CD4-positive, alpha-beta memory T cell (primary cell): ENCODE data around the gene RNF214. TPM values are rescaled to one million over a fixed set of nuclear protein-coding genes. Genes with fewer than 3 reads are reported as not detected.

ENCODE experiments used
- CTCF ChIA-PET: fragments of 350-600 bp; sonication (Branson Sonifier 250); formaldehyde crosslinking; loops from one replicate; lab custom pipeline; 2021; ENCODE audit warnings: inconsistent platforms; ENCODE audit not compliant: partially characterized antibody; lab: Charles Lee
- POLR2A ChIA-PET: fragments of 350-600 bp; sonication (Branson Sonifier 250); formaldehyde crosslinking; loops from one replicate; lab custom pipeline; 2021; ENCODE audit not compliant: partially characterized antibody; lab: Charles Lee
- DNase-seq, 5 donors: peaks; one replicate each; pipeline versions ENCODE4 v3.0.0 to v3.0.0-alpha.2; 2020 to 2022; ENCODE audit warnings: mixed read lengths in 1 of 5
- H3K27ac ChIP-seq: one replicate; pipeline ENCODE4 v1.7.0; 2013; ENCODE audit warnings: low read depth, low read length
- H3K27me3 ChIP-seq: 2 replicates; pipeline ENCODE4 v1.7.0; 2013; ENCODE audit warnings: mild to moderate bottlenecking, low read length, moderate library complexity; ENCODE audit not compliant: insufficient read depth
- H3K36me3 ChIP-seq: 2 replicates; pipeline ENCODE4 v1.7.0; 2013; ENCODE audit warnings: mild to moderate bottlenecking, low read length, moderate library complexity; ENCODE audit not compliant: insufficient read depth
- H3K4me1 ChIP-seq: 2 replicates; pipeline ENCODE4 v1.7.0; 2013; ENCODE audit warnings: mild to moderate bottlenecking, low read length, moderate library complexity; ENCODE audit not compliant: insufficient read depth
- H3K4me3 ChIP-seq, 2 donors: one replicate each; pipeline ENCODE4 v1.7.0; 2013; ENCODE audit warnings: low read length in 2 of 2, mild to moderate bottlenecking in 1 of 2
- H3K9me3 ChIP-seq, 2 donors: one replicate each; pipeline ENCODE4 v1.7.0; 2013; ENCODE audit warnings: low read length in 2 of 2, control low read depth in 1 of 2; ENCODE audit not compliant: control insufficient read depth in 1 of 2
- H3K27ac Mint-ChIP-seq, 7 donors: one replicate each; pipeline ENCODE4 v1.8.0; 2020 to 2021; ENCODE audit warnings: mixed read lengths in 7 of 7, mild to moderate bottlenecking in 6 of 7, inconsistent platforms in 3 of 7, moderate library complexity in 3 of 7
- H3K27me3 Mint-ChIP-seq, 2 donors: one replicate each; pipeline ENCODE4 v1.8.0; 2020 to 2021; ENCODE audit warnings: mixed read lengths in 2 of 2
- H3K36me3 Mint-ChIP-seq, 2 donors: one replicate each; pipeline ENCODE4 v1.8.0; 2020 to 2021; ENCODE audit warnings: mixed read lengths in 2 of 2, inconsistent platforms in 1 of 2, mild to moderate bottlenecking in 1 of 2
- H3K4me1 Mint-ChIP-seq, 4 donors: one replicate each; pipeline ENCODE4 v1.8.0; 2020 to 2021; ENCODE audit warnings: mixed read lengths in 4 of 4, mild to moderate bottlenecking in 1 of 4
- H3K4me3 Mint-ChIP-seq, 8 donors: one replicate each; pipeline ENCODE4 v1.8.0; 2020 to 2021; ENCODE audit warnings: mixed read lengths in 8 of 8, mild to moderate bottlenecking in 7 of 8, moderate library complexity in 6 of 8, inconsistent platforms in 3 of 8
- H3K9me3 Mint-ChIP-seq, 8 donors: one replicate each; pipeline ENCODE4 v1.8.0; 2020 to 2021; ENCODE audit warnings: mixed read lengths in 8 of 8, mild to moderate bottlenecking in 5 of 8, inconsistent platforms in 3 of 8, moderate library complexity in 1 of 8
- intact Hi-C: fragments of 100-400 bp; cut with micrococcal nuclease; formaldehyde crosslinking; loops from one replicate; pipeline ENCODE4 v1.15.1; 2023
- polyA plus RNA-seq, 2 donors: library from polyadenylated mRNA; unstranded; fragments of 300-500 nt; fragmentation: Illumina TruSeq; gene quantifications; one replicate each; pipeline ENCODE4 v1.2.3, GENCODE V29; 2021
- total RNA-seq, 2 experiments: library from RNA; stranded (reverse); gene quantifications; one replicate each; pipeline ENCODE4 v1.2.3, GENCODE V29; 2021

The RNF214 gene
- total and polyA plus RNA-seq, 4 experiments from 2014 or later: 20.7 to 50.1 (median 43.4) TPM

DNA sequence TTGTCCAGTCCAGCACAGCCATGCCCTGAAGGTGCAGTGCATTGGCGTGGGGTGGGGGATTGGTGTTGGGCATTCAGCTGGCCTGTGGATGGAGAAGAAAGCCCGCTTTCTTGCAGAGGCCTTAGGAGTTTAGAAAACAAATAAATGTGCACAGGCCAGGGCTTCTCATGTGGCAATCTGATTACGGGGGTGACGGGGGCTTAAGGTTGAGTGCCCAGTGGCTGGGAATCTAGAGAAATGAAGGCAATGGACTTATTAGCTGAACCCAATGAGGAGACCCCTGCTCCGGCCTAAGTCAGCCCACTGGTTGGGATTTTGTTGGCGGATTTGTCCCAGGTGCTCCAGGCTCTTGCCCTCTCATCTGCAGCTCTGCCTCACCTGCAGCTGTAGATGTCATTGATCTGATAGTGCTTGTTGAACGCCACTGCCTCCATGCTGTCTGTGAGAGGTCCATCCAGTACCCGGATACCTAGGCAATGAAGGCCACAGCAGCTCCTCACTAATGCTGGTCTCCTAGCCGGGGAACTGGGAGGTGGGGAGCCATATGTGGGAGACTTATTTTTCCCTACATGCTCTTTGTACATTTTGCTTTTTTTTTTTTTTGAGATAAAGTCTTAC lies 6.8 kb upstream of the RNF214 start:
- Histone ChIP-seq H3K27me3 (no peaks in the 10 kb centered on the region), H3K27ac (no peak overlapping the region), H3K9me3 (no peaks in the 10 kb centered on the region), H3K4me3 (no peak overlapping the region), H3K36me3 (peaks cover 88% of the 10 kb centered on the region), H3K4me1 (peaks cover 39% of the 10 kb centered on the region)
- ChIA-PET POLR2A (interaction anchor here (0.6 to 4.1 kb wide), 3 partner anchors 12 to 369 kb away, joined by 3 to 24 read pairs (median 8); partner anchors contain the start of gene SIDT2), CTCF (interaction anchor here (0.7 to 4.2 kb wide), 20 partner anchors 11 to 435 kb away, joined by 3 to 48 read pairs (median 8); partner anchors contain the start of genes APOA5, BACE1, CEP164 and SIDT2)
- no peaks in the 10 kb centered on the region for H3K9me3 Mint-ChIP-seq
- H3K36me3 Mint-ChIP-seq: peaks cover 65 to 89% of the 10 kb centered on the region in 2 donors
- H3K27ac Mint-ChIP-seq: peak overlapping the region in 2 of 7 donors; percentile 15 to 29
- DNase-seq: no peak
- intact Hi-C loops: loop anchor here (1.0 kb wide), 5 partner anchors 47 to 493 kb away; partner anchors contain the start of genes APOA5 and SIDT2
- H3K4me1 Mint-ChIP-seq: peaks cover 26 to 51% (median 32%) of the 10 kb centered on the region in 4 donors
- no peak overlapping the region for H3K4me3 Mint-ChIP-seq
- no peaks in the 10 kb centered on the region for H3K27me3 Mint-ChIP-seq

- Mint-ChIP-seq H3K27ac (peak overlapping the region; percentile 80 to 94 (median 84)), H3K27me3 (no peaks in the 10 kb centered on the region), H3K9me3 (no peaks in the 10 kb centered on the region), H3K4me1 (peaks cover 27 to 60% (median 39%) of the 10 kb centered on the region in 4 donors), H3K36me3 (peaks cover 57 to 87% of the 10 kb centered on the region in 2 donors), H3K4me3 (peak overlapping the region in 3 of 8 donors; percentile 21 to 66 (median 25))
- Histone ChIP-seq H3K36me3 (peaks cover 78% of the 10 kb centered on the region), H3K4me1 (peaks cover 46% of the 10 kb centered on the region), H3K9me3 (no peaks in the 10 kb centered on the region), H3K27me3 (no peaks in the 10 kb centered on the region), H3K27ac (peak overlapping the region; percentile 7), H3K4me3 (no peak overlapping the region)
- POLR2A ChIA-PET: interaction anchor here (0.6 to 4.1 kb wide), 11 partner anchors 13 to 439 kb away, joined by 3 to 24 read pairs (median 5); partner anchors contain the start of genes APOA5, CEP164, SIDT2 and ZPR1
- CTCF ChIA-PET: interaction anchor here (0.6 to 4.2 kb wide), 41 partner anchors 8 to 495 kb away, joined by 3 to 48 read pairs (median 4); partner anchors contain the start of genes APOA5, BACE1, CEP164 and SIDT2
- intact Hi-C loops: loop anchor here (1.0 kb wide), 5 partner anchors 48 to 494 kb away; partner anchors contain the start of genes APOA5 and SIDT2
- DNase-seq: peak; percentile 66 to 72 (median 68)
Measured at GRCh38 chr11:117226388-117227385, 5.8 kb upstream of the RNF214 start.

GRCh38 chr11:117228091-117228490 lies 4.4 kb upstream of the RNF214 start:
- peaks cover 48% of the 10 kb centered on the region for H3K4me1 ChIP-seq
- intact Hi-C loops: no loop called here
- H3K4me3 Mint-ChIP-seq: peak overlapping the region in 5 of 8 donors; percentile 32 to 69 (median 56)

DNA sequence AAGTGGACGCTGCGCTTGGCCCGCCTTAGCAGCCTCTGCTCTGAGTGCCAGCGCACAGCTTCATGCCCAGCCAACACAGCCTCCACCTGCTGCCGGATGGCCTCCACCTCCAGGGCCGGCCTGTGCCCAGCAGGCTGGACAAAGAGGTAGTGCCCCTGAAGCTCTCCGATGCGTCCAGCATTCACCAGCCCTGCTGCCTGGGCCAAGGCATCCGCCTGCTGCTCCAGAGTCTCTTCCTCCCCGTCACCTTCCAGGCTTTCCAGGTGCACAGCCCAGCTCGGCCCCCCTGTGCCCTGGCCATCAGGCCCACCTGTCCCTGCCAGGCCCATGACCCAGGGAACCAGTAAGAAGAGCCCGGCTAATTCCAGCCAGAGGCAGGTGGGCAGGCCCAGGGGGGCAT lies 3.1 kb upstream of the RNF214 start:
- Histone ChIP-seq H3K36me3 (peaks cover 51% of the 10 kb centered on the region), H3K4me3 (peak overlapping the region; percentile 87 to 93), H3K4me1 (peaks cover 60% of the 10 kb centered on the region), H3K27me3 (no peaks in the 10 kb centered on the region), H3K27ac (peak overlapping the region; percentile 90), H3K9me3 (no peaks in the 10 kb centered on the region)
- intact Hi-C loops: no loop called here
- Mint-ChIP-seq H3K27ac (peak overlapping the region; percentile 75 to 96 (median 95)), H3K4me1 (peaks cover 35 to 72% (median 57%) of the 10 kb centered on the region in 4 donors), H3K27me3 (no peaks in the 10 kb centered on the region), H3K9me3 (no peaks in the 10 kb centered on the region), H3K36me3 (peaks cover 41 to 67% of the 10 kb centered on the region in 2 donors), H3K4me3 (peak overlapping the region in 7 of 8 donors; percentile 90 to 100 (median 95))
- ChIA-PET CTCF (interaction anchor here (0.9 to 3.1 kb wide), 7 partner anchors 9 to 438 kb away, joined by 3 to 28 read pairs (median 3); partner anchors contain the start of genes APOA5, CEP164 and SIDT2), POLR2A (interaction anchor here (0.5 to 5.8 kb wide), 14 partner anchors 9 to 457 kb away, joined by 3 to 68 read pairs (median 5); partner anchors contain the start of genes BACE1, BUD13, CEP164 and PAFAH1B2)
- DNase-seq: no peak

More at GRCh38 chr11:117228091-117228490, 4.4 kb upstream of the RNF214 start:
- Mint-ChIP-seq H3K27me3 (no peaks in the 10 kb centered on the region), H3K9me3 (no peaks in the 10 kb centered on the region), H3K4me1 (peaks cover 25 to 64% (median 44%) of the 10 kb centered on the region in 4 donors), H3K36me3 (peaks cover 50 to 76% of the 10 kb centered on the region in 2 donors), H3K27ac (peak overlapping the region; percentile 57 to 90 (median 72))
- ChIA-PET CTCF (interaction anchor here (0.8 to 3.7 kb wide), 10 partner anchors 9 to 101 kb away, joined by 3 to 48 read pairs (median 10); partner anchors contain the start of genes BACE1, CEP164, PAFAH1B2 and SIDT2), POLR2A (interaction anchor here (1.0 to 5.8 kb wide), 3 partner anchors 49 to 374 kb away, joined by 4 to 68 read pairs (median 5); partner anchors contain the start of gene CEP164)
- DNase-seq: no peak
- H3K27ac ChIP-seq: no peak overlapping the region
- H3K36me3 ChIP-seq: peaks cover 64% of the 10 kb centered on the region
- no peak overlapping the region for H3K4me3 ChIP-seq
- H3K27me3 ChIP-seq: no peaks in the 10 kb centered on the region
- no peaks in the 10 kb centered on the region for H3K9me3 ChIP-seq

DNA sequence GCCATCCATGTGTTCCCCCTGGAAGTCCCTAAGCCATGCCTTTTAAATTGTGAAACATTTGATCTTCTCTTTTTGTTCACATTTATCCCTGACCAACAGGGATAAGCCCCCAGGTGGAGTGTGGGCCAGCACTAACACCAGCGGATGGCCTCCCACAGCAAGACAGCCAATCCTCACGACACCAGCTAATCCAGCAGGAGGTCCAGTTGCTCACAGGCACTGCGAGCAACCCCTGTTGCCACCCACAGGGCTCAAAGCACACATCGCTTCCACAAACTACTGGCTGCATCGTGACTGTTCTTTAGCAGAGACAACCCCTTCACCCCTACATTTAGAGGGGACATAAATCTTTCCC lies 2.6 kb upstream of the RNF214 start:
- H3K4me1 ChIP-seq: peaks cover 60% of the 10 kb centered on the region
- peak overlapping the region; percentile 90 for H3K27ac ChIP-seq
- no peaks in the 10 kb centered on the region for H3K27me3 Mint-ChIP-seq
- no peaks in the 10 kb centered on the region for H3K27me3 ChIP-seq
- peak overlapping the region; percentile 87 to 93 for H3K4me3 ChIP-seq
- peaks cover 36 to 62% of the 10 kb centered on the region in 2 donors for H3K36me3 Mint-ChIP-seq
- peaks cover 36 to 73% (median 58%) of the 10 kb centered on the region in 4 donors for H3K4me1 Mint-ChIP-seq
- CTCF ChIA-PET: interaction anchor here (0.9 to 3.1 kb wide), 8 partner anchors 10 to 439 kb away, joined by 3 to 28 read pairs (median 4); partner anchors contain the start of genes APOA5, CEP164 and SIDT2
- no peaks in the 10 kb centered on the region for H3K9me3 Mint-ChIP-seq
- peak overlapping the region; percentile 94 to 96 (median 95) for H3K27ac Mint-ChIP-seq
- peak overlapping the region; percentile 90 to 100 (median 96) for H3K4me3 Mint-ChIP-seq
- H3K36me3 ChIP-seq: peaks cover 46% of the 10 kb centered on the region
- POLR2A ChIA-PET: interaction anchor here (0.6 to 5.8 kb wide), 18 partner anchors 9 to 457 kb away, joined by 3 to 68 read pairs (median 4); partner anchors contain the start of genes BACE1, BUD13, CEP164 and PAFAH1B2
- DNase-seq: no peak
- intact Hi-C loops: loop anchor here (2.0 to 5.0 kb wide), 3 partner anchors 303 to 457 kb away; partner anchors contain the start of gene BUD13
- H3K9me3 ChIP-seq: no peaks in the 10 kb centered on the region
